GM12878 (cell line): ENCODE results near the gene SPAG17. TPM values are rescaled to one million over a fixed set of nuclear protein-coding genes. Genes with fewer than 3 reads are reported as not detected.

ENCODE experiments used
- ATAC-seq: fragments of 200-7000 bp; cut with Tn5 transposase; 3 replicates; pipeline ENCODE4 v1.9.1; 2020; ENCODE audit warnings: mild to moderate bottlenecking, moderate library complexity
- BruUV-seq: library from RNA; stranded (reverse); fragments of 400-500 nt; replicated peaks from 2 replicates; lab custom pipeline; 2021; lab: Mats Ljungman, UMichigan
- CTCF ChIA-PET: fragments of 300-600 bp; sonication (Branson Sonifier 250); formaldehyde crosslinking; extraction: SDS; loops from one replicate; lab custom pipeline; 2021; ENCODE audit warnings: inconsistent platforms; lab: Yijun Ruan, JAX
- POLR2A ChIA-PET: fragments of 350-600 bp; formaldehyde crosslinking; extraction: SDS; loops from one replicate; lab custom pipeline; 2021; ENCODE audit warnings: inconsistent platforms; lab: Charles Lee
- RAD21 ChIA-PET: fragments of 300-600 bp; sonication (Branson Sonifier 250); formaldehyde crosslinking; loops from one replicate; lab custom pipeline; 2023; ENCODE audit warnings: antibody characterized with exemption; ENCODE audit not compliant: unreplicated experiment; lab: Charles Lee
- SMC1A ChIA-PET: fragments of 300-600 bp; sonication (Branson Sonifier 250); formaldehyde crosslinking; loops from one replicate; lab custom pipeline; 2023; ENCODE audit not compliant: unreplicated experiment, uncharacterized antibody; lab: Charles Lee
- DNase-seq: peaks from one replicate; pipeline ENCODE4 v3.0.0-alpha.2; 2011; ENCODE audit warnings: low read depth, low spot score
- FAIRE-seq: peaks from 3 replicates; lab custom pipeline; 2011; peaks lifted over from hg19 to GRCh38; lab: Jason Lieb, UNC
- H2AFZ ChIP-seq: 2 replicates; pipeline ENCODE4 v1.6.0; 2011; ENCODE audit warnings: low read depth, low read length, control low read depth; ENCODE audit not compliant: control insufficient read depth
- H3K27ac ChIP-seq: 2 replicates; pipeline ENCODE4 v1.5.1; 2011; ENCODE audit warnings: control low read depth; ENCODE audit not compliant: control insufficient read depth, insufficient read depth
- H3K27me3 ChIP-seq, 2 experiments: replicated peaks in 1 of 2; 2 replicates each; pipeline versions ENCODE4 v1.6.0 to v1.6.1; 2011; ENCODE audit warnings: low read length in 1 of 2; ENCODE audit not compliant: control insufficient read depth in 2 of 2, insufficient read depth in 2 of 2
- H3K36me3 ChIP-seq, 2 experiments: 2 replicates each; pipeline ENCODE4 v1.5.1; 2011; ENCODE audit warnings: low read length in 1 of 2; ENCODE audit not compliant: control insufficient read depth in 2 of 2, insufficient read depth in 2 of 2
- H3K4me1 ChIP-seq: 2 replicates; pipeline ENCODE4 v1.6.1; 2011; ENCODE audit warnings: mild to moderate bottlenecking, low read length, moderate library complexity, mixed read lengths; ENCODE audit not compliant: control insufficient read depth, insufficient read depth
- H3K4me2 ChIP-seq: 2 replicates; pipeline ENCODE4 v1.6.0; 2011; ENCODE audit warnings: control low read depth; ENCODE audit not compliant: control insufficient read depth, insufficient read depth
- H3K4me3 ChIP-seq: fragments of 200-600 bp; sonication (generic); 2 replicates; pipeline ENCODE4 v1.5.1; 2016
- H3K79me2 ChIP-seq: 2 replicates; pipeline ENCODE4 v1.6.0; 2011; ENCODE audit warnings: low read length; ENCODE audit not compliant: control insufficient read depth, insufficient read depth
- H3K9ac ChIP-seq: 2 replicates; pipeline ENCODE4 v1.8.0; 2011; ENCODE audit warnings: low read length, control low read depth, mixed read lengths; ENCODE audit not compliant: control insufficient read depth, insufficient read depth
- H3K9me3 ChIP-seq: replicated peaks from 3 replicates; pipeline ENCODE4 v1.5.1; 2011; ENCODE audit warnings: mild to moderate bottlenecking, low read length; ENCODE audit not compliant: control insufficient read depth, insufficient read depth
- H4K20me1 ChIP-seq: 2 replicates; pipeline ENCODE4 v1.6.0; 2011; ENCODE audit not compliant: control insufficient read depth, insufficient read depth
- BACH1 ChIP-seq: fragments of 450-650 bp; IDR thresholded peaks from 2 replicates; pipeline ENCODE4 v1.6.1; 2017; ENCODE audit warnings: mild to moderate bottlenecking, borderline replicate concordance
- BCL11A ChIP-seq: IDR thresholded peaks from 2 replicates; pipeline ENCODE4 v1.6.1; 2011; ENCODE audit warnings: low read depth, low read length
- BCLAF1 ChIP-seq: fragments of 450-650 bp; IDR thresholded peaks from 2 replicates; pipeline ENCODE4 v1.6.1; 2017; ENCODE audit warnings: antibody characterized with exemption, mild to moderate bottlenecking, moderate library complexity
- MTA3 ChIP-seq: IDR thresholded peaks from 2 replicates; pipeline ENCODE4 v1.6.1; 2012; ENCODE audit warnings: low read length, inconsistent platforms, borderline replicate concordance
- NFYA ChIP-seq: IDR thresholded peaks from 2 replicates; pipeline ENCODE4 v1.6.1; 2011; ENCODE audit warnings: low read depth, mild to moderate bottlenecking, low read length, improper control_type of control experiment, borderline replicate concordance
- NFYB ChIP-seq: IDR thresholded peaks from 2 replicates; pipeline ENCODE4 v1.6.1; 2011; ENCODE audit warnings: low read depth, mild to moderate bottlenecking, low read length, improper control_type of control experiment, moderate library complexity; ENCODE audit not compliant: insufficient read depth
- PRDM15 ChIP-seq: fragments of 450-650 bp; formaldehyde crosslinking; IDR thresholded peaks from 2 replicates; pipeline ENCODE4 v1.4.0; 2020; ENCODE audit warnings: mild to moderate bottlenecking, moderate library complexity
- SMC3 ChIP-seq: IDR thresholded peaks from 2 replicates; pipeline ENCODE4 v1.6.1; 2011; ENCODE audit warnings: low read length, improper control_type of control experiment, borderline replicate concordance
- TARDBP ChIP-seq: IDR thresholded peaks from 2 replicates; pipeline ENCODE4 v1.6.1; 2016; ENCODE audit warnings: borderline replicate concordance
- TCF7 ChIP-seq: IDR thresholded peaks from 2 replicates; pipeline ENCODE4 v1.6.1; 2014; ENCODE audit warnings: antibody characterized with exemption, borderline replicate concordance
- ZBTB4 ChIP-seq: fragments of 450-650 bp; formaldehyde crosslinking; IDR thresholded peaks from 2 replicates; pipeline ENCODE4 v1.4.0; 2022; ENCODE audit warnings: mild to moderate bottlenecking, moderate library complexity
- ZNF217 ChIP-seq: fragments of 450-650 bp; IDR thresholded peaks from 2 replicates; pipeline ENCODE4 v1.6.1; 2017; ENCODE audit warnings: antibody characterized with exemption, mild to moderate bottlenecking
- WGBS: methylation state at CpG from one replicate; pipeline ENCODE4 v1.1.6; 2016; ENCODE audit warnings: low lambda C conversion rate; ENCODE audit not compliant: insufficient replicate concordance, insufficient coverage; ENCODE audit errors: missing lambda C conversion rate; 5-methylcytosine and 5-hydroxymethylcytosine counted together
- in situ Hi-C: fragments of 300-500 bp; cut with MboI; formaldehyde crosslinking; loops from 9 replicates; pipeline ENCODE4 v1.14.3; 2018; ENCODE audit warnings: mixed read lengths
- intact Hi-C: fragments of 100-400 bp; cut with micrococcal nuclease; formaldehyde crosslinking; loops from one replicate; pipeline ENCODE4 v1.14.2; 2022; ENCODE audit not compliant: unreplicated experiment
- polyA plus RNA-seq, 11 experiments: library from polyadenylated mRNA; depleted of rRNA in 4 of 11; unstranded in 6 of 11; stranded (reverse) in 5 of 11; fragments of >200 nt; fragmentation: Nextera tagmentation in 4 of 11; fragmentation: Illumina TruSeq in 1 of 11; extraction: Ambion mirVana in 4 of 11; extraction: Trizol in 1 of 11; gene quantifications; 1 replicate in 1 of 11; 2 replicates in 10 of 11; pipeline versions ENCODE4 v1.2.1 to v1.2.3, GENCODE V29; 2011 to 2016; ENCODE audit warnings: inconsistent platforms in 2 of 11, missing spikeins in 2 of 11, low read depth in 1 of 11
- total RNA-seq, 4 experiments: library from RNA; depleted of rRNA in 3 of 4; stranded (reverse); fragments of >200 nt in 3 of 4; fragmentation: Illumina TruSeq in 1 of 4; extraction: Trizol in 1 of 4; gene quantifications; 2 replicates each; pipeline versions ENCODE4 v1.2.1 to v1.2.3, GENCODE V29; 2013 to 2021

Gene SPAG17
- total and polyA plus RNA-seq, 10 of the 15 experiments (the other 5 are each of a cell fraction or from before 2014, with no cell fraction given), result 0.02 to 0.16 (median 0.03) TPM; not detected in 7

GRCh38 chr1:118100686-118101514 is 84.1 kb downstream of the SPAG17 start (continued):
- TF ChIP-seq TCF7, result no peak
- no peak for TF ChIP-seq BACH1

GRCh38 chr1:118099686-118100085 is 85.3 kb downstream of the SPAG17 start:
- no TSS peak for BruUV-seq
- Histone ChIP-seq H3K79me2 (no peaks in the 10 kb centered on the region), H4K20me1 (no peaks in the 10 kb centered on the region), H3K9ac (no peak overlapping the region), H2AFZ (no peak overlapping the region), H3K4me1 (no peaks in the 10 kb centered on the region), H3K4me2 (no peak overlapping the region), H3K36me3 (no peaks in the 10 kb centered on the region), H3K4me3 (no peak overlapping the region), H3K27ac (no peak overlapping the region), H3K9me3 (no peaks in the 10 kb centered on the region), H3K27me3 (no peaks in the 10 kb centered on the region)
- FAIRE-seq (no peak), DNase-seq (no peak), ATAC-seq (no peak)
- no peak for TF ChIP-seq ZNF217
- TF ChIP-seq SMC3, result no peak
- no peak for TF ChIP-seq NFYB
- no peak for TF ChIP-seq MTA3
- TF ChIP-seq BCL11A, result no peak
- TF ChIP-seq ZBTB4 (CRISPR knock-in tag), result no peak
- TF ChIP-seq TARDBP, result no peak
- TF ChIP-seq NFYA, result no peak
- TF ChIP-seq PRDM15 (CRISPR knock-in tag), result no peak
- TF ChIP-seq BCLAF1, result no peak
- WGBS, result 55% methylated on average over 5 of the region's 5 CpGs
- RAD21 ChIA-PET, result no interaction called here
- in situ Hi-C loops (no loop called here), intact Hi-C loops (no loop called here)
- CTCF ChIA-PET, result no interaction called here
- POLR2A ChIA-PET, result no interaction called here
- SMC1A ChIA-PET, result no interaction called here
